GM13976 (cell line): ENCODE data around the gene PRSS57.

Experiments
- DNase-seq: peaks from one replicate; pipeline ENCODE4 v3.0.0; 2012; ENCODE audit warnings: low spot score
- CTCF ChIP-seq: IDR thresholded peaks from 2 replicates; pipeline ENCODE4 v1.5.1; 2012; ENCODE audit warnings: borderline replicate concordance, mild to moderate bottlenecking; ENCODE audit not compliant: insufficient read depth; ENCODE audit errors: extremely low read depth, missing control alignments, control extremely low read depth
- in situ Hi-C: fragments of 300-500 bp; cut with MboI; formaldehyde crosslinking; loops from one replicate; pipeline ENCODE4 v1.12.0; 2022; ENCODE audit warnings: low sequenced_read_pairs, mixed read lengths, inconsistent platforms; ENCODE audit not compliant: unreplicated experiment

The PRSS57 gene

GRCh38 chr19:723247-723646, 28.0 kb upstream of the PRSS57 start:
- no peak for DNase-seq
- no peak for TF ChIP-seq CTCF
- in situ Hi-C loops, result no loop called here

GRCh38 chr19:722553-723101, 27.4 kb upstream of the PRSS57 start:
- DNase-seq, result no peak
- in situ Hi-C loops, result no loop called here
- no peak for TF ChIP-seq CTCF

GRCh38 chr19:720345-721160, 25.3 kb upstream of the PRSS57 start:
- in situ Hi-C loops, result no loop called here
- TF ChIP-seq CTCF, result no peak
- no peak for DNase-seq

DNA sequence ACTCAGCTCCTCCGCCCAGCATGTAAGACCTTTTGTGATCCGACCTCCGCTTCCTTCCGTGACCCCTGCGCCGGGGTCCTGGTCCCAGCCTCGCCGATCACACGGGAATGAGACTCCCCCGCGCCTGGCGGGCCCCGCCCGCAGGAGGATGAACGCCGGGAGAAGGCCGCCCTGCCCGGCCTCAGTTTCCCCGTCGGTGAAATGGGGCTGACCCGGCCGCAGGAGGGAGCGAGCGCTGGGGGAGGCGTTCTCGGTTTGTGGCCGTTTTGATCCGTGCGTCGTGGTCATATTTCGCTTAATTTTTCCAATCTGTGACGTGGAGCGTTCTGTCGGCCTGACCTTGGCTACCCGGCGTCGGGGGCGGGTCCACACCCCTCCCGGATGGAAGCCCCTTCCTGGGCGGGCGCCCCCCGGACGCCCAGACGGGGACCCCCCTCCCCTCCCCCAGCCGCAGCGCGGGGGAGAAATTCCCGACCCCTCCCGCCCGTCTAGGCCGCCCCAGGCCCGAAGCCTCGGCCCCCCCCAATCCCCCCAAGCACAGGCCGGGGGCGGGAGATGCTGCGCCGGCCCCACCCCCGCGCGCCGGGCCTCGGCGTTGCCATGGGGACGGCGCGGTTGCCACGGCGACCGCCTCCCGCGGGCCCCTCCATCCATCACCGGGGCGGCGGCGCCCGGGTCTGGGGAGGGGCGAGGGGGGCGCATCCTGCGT, 24.5 kb upstream of the PRSS57 start:
- in situ Hi-C loops, result no loop called here
- no peak for TF ChIP-seq CTCF
- DNase-seq, result no peak

- DNase-seq, result no peak
- in situ Hi-C loops, result no loop called here
- TF ChIP-seq CTCF, result no peak
Observed at GRCh38 chr19:718991-719512, 23.8 kb upstream of the PRSS57 start.

DNA sequence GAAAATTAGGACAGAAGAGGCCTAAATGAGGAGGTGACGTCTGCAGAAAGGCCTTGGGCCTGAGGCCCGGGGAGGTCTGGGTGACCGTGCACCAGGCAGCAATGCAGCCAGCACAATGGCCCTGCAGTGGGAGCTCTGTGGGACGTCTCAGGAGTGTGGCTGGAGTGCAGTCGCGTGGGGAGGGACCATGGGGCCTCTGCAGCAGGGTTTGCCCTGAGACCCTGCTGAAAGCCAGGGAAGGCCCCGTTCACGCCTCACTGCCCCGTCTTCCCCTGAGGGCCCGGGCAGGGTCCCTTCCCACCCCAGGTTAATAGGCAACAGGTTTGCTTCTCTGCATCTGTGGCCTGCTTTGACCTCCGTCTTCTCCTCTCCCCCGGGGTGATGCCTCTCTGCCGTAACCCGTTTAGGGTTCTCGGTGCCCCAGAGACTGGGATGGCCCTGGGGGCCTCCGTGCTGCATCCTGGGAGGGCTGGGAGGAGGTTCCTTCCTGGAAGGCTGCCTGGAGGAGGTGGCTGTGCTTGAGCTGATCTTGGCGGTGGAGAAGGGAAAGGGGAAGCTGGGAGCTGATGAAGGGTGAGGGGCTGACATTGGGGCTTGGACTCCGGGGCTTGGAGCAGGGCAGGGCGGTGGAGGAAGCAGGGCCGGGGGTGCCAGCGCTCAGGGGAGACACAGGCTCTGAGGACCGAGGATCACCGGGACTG, 23.1 kb upstream of the PRSS57 start:
- no peak for TF ChIP-seq CTCF
- DNase-seq, result no peak
- in situ Hi-C loops, result no loop called here
